Measurements from ENCODE around the gene AGBL4.

- TF ChIP-seq EZH2 (IDR thresholded peaks at IDR 0.05; ENCODE audit: low read length) (no peak), CTCF (optimal IDR thresholded peaks at IDR 0.05 in 1 of 3, IDR thresholded peaks at IDR 0.05 in 1 of 3, conservative IDR thresholded peaks at IDR 0.05 in 1 of 3; ENCODE audit: extremely low read depth in 1 of 3, insufficient read depth in 2 of 3, low read length in 3 of 3) (no peak)
These were observed 1079.9 kb downstream of the AGBL4 start for GRCh38 chr1:48943826-48944225.

All from keratinocyte (primary cell).